Skeletal muscle tissue (tissue), 4 donors: ENCODE results near the gene XRCC5. TPM values are rescaled to one million over a fixed set of nuclear protein-coding genes. Genes with fewer than 3 reads are reported as not detected.

Experiments used
- H3K27ac ChIP-seq: one replicate; pipeline ENCODE4 v1.7.0; 2013; ENCODE audit warnings: mild to moderate bottlenecking, low read depth, low read length, inconsistent platforms
- H3K27me3 ChIP-seq, 3 donors: one replicate each; pipeline ENCODE4 v1.7.0; 2013; ENCODE audit warnings: low read length in 3 of 3; ENCODE audit not compliant: control insufficient read depth in 3 of 3, insufficient read depth in 3 of 3
- H3K36me3 ChIP-seq, 3 donors: one replicate each; pipeline ENCODE4 v1.7.0; 2013; ENCODE audit warnings: low read length in 3 of 3; ENCODE audit not compliant: control insufficient read depth in 3 of 3, insufficient read depth in 3 of 3
- H3K4me1 ChIP-seq, 3 donors: one replicate each; pipeline ENCODE4 v1.7.0; 2013; ENCODE audit warnings: low read length in 3 of 3, mild to moderate bottlenecking in 3 of 3; ENCODE audit not compliant: control insufficient read depth in 3 of 3, insufficient read depth in 3 of 3
- H3K4me3 ChIP-seq, 3 donors: one replicate each; pipeline ENCODE4 v1.7.0; 2013; ENCODE audit warnings: low read length in 3 of 3
- H3K9ac ChIP-seq, 3 donors: one replicate each; pipeline ENCODE4 v1.7.0; 2013; ENCODE audit warnings: low read length in 3 of 3, mild to moderate bottlenecking in 3 of 3, moderate library complexity in 2 of 3, low read depth in 1 of 3
- H3K9me3 ChIP-seq, 3 donors: one replicate each; pipeline ENCODE4 v1.7.0; 2013; ENCODE audit warnings: low read length in 3 of 3; ENCODE audit not compliant: control insufficient read depth in 3 of 3
- total RNA-seq: library from RNA; depleted of rRNA; stranded (reverse); fragments of >200 nt; gene quantifications from one replicate; pipeline ENCODE4 v1.2.3, GENCODE V29; 2014
- donor health status: Osteomylitis.

The XRCC5 gene
- total RNA-seq, 1 donor from 2014 or later: 188 TPM

DNA sequence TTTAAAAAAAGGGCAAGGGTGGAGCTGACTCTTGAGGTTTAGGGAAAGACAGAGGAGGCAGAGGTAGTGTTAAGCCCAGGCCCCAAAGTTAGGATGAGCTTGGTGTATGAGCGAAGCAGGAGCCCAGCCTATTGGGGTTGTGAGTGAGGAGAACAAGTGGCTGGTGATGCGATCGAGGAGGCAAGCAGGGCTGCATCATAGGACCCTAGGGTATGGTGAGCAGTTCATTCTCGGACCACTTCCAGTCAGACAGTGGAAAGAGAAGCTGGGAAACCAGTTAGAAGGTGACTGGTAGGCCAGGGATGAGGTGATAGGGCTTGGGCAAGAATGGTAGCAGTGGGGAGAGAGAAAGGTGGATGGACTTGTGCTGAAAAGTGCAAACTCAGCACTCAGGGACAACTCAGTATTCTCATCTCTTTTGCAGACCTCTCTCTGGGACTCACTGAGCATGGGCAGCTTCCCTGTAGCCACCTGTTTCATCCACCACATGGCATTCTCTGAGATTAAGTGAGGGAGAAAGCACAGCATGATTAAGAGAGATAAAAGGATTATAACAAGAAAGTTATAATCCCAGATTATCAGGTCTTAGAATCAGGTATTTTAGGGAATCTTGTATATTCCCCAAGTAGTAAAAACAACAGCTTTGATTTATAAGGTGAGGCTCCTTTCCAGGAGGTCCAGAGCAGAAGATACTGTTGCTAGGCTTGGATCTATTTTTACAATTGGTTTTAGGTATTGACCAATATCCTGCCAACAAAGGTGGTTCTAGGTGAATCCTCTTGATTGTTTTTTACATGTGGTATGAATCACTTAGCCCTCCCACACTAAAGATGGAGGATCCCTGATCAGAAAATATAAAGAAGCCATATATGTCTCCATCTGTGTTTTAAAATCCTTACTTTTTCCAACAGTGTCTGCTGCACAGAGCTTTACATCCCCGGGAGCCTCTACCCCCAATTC lies 38.3 kb downstream of the XRCC5 start:
- H3K27ac ChIP-seq: no peak overlapping the region
- no peak overlapping the region for H3K9ac ChIP-seq
- H3K27me3 ChIP-seq: no peaks in the 10 kb centered on the region
- no peak overlapping the region for H3K4me3 ChIP-seq
- peaks cover 21 to 65% (median 51%) of the 10 kb centered on the region in 3 donors for H3K36me3 ChIP-seq
- peaks cover 0 to 3% (median 0%) of the 10 kb centered on the region in 3 donors for H3K4me1 ChIP-seq
- no peaks in the 10 kb centered on the region for H3K9me3 ChIP-seq

DNA sequence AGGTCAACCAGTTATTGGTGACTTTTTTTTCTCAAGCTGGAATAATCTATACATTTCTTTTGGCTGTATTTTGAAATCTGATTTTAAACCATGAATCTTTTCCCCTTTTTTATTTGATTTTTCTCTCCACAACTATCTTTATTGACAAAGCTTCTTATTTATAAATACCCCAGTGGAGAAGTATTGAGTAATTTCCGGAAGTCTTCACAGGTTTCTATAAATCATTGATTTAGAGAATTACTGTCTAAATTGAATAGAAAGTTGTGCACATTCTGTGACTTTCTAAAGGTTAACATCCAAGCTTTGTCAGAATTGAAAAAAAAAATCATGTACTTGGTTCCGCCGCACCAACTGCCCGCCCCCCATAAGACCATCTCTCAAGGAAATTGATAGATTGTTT lies 39.8 kb downstream of the XRCC5 start:
- H3K27me3 ChIP-seq: no peaks in the 10 kb centered on the region
- no peak overlapping the region for H3K9ac ChIP-seq
- peaks cover 20 to 66% (median 49%) of the 10 kb centered on the region in 3 donors for H3K36me3 ChIP-seq
- H3K9me3 ChIP-seq: no peaks in the 10 kb centered on the region
- H3K4me3 ChIP-seq: no peak overlapping the region
- no peak overlapping the region for H3K27ac ChIP-seq
- H3K4me1 ChIP-seq: peaks cover 0 to 3% (median 0%) of the 10 kb centered on the region in 3 donors

DNA sequence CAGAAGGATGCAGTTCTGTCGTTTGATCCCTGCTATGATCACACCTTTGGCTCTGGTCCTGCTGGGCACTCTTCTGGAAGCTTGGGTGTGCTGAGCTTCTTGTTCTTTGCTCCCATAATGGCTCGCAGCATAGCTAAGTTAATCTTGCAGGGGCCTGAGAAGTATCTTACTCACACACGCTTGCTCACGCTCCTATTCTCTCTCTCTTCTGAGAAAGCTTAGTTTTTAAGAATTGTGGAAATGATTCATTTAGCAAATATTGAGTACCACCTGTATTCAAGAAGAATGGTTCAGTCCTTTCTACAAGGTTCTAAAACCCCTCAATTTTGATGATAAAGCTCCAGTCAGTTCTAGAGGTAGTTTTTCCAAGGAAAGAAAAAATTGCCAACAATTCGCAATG lies 40.6 kb downstream of the XRCC5 start:
- Histone ChIP-seq H3K36me3 (peaks cover 19 to 61% (median 48%) of the 10 kb centered on the region in 3 donors), H3K9ac (no peak overlapping the region), H3K4me1 (peaks cover 0 to 3% (median 0%) of the 10 kb centered on the region in 3 donors), H3K27ac (no peak overlapping the region), H3K27me3 (no peaks in the 10 kb centered on the region), H3K4me3 (no peak overlapping the region), H3K9me3 (no peaks in the 10 kb centered on the region)

DNA sequence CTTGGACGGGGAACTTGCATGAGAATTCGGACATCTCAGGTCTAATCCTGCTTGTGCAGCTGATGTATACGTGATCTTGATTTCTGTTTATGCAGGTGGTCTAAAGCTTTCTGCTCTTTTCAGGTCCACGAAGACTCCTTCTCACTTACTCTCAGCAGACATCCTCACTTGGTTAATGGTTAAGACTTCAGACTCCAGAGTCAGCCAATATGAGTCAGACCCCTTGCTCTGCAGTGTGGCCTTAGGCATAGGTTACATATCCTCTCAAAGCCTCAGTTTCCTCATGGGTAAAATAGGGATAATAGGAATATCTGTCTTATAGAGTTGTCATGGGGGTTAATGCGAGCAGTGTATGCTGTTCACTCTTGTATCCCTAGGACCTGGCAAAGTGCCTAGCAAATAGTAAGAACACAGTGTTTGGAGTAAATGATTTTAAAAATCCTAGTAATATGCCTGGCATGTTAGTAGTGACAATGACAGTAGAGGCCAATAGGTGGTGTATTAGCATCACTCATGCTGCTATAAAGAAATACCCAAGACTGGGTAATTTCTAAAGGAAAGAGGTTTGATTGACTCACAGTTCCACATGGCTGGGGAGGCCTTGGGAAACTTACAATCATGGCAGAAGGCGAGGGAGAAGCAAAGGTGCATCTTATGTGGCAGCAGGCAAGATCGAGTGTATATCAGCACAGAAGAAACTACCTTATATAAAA lies 42.3 kb downstream of the XRCC5 start:
- peaks cover 0 to 3% (median 0%) of the 10 kb centered on the region in 3 donors for H3K4me1 ChIP-seq
- H3K9ac ChIP-seq: no peak overlapping the region
- H3K4me3 ChIP-seq: no peak overlapping the region
- no peaks in the 10 kb centered on the region for H3K27me3 ChIP-seq
- H3K36me3 ChIP-seq: peaks cover 23 to 65% (median 44%) of the 10 kb centered on the region in 3 donors
- no peaks in the 10 kb centered on the region for H3K9me3 ChIP-seq
- no peak overlapping the region for H3K27ac ChIP-seq

DNA sequence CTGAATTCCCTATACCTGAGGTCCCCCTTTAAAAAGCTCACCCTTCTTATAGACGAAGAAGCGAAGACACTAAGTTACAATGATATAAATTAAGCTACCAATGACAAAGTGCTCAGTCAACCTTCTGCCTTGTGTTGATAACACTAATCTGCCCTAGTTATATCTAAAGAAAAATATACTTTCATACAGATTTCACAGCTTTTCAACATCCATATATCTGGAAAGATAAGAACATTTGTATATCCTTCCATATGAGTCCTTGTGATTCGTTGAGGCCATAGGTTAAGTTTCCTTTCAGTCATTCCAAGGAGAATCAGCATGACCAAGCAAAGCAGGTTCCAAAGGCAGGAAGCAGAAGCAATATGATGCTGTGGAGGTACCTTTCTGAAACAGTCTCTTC lies 46.8 kb downstream of the XRCC5 start:
- Histone ChIP-seq H3K9ac (no peak overlapping the region), H3K36me3 (peaks cover 19 to 50% (median 28%) of the 10 kb centered on the region in 3 donors)

DNA sequence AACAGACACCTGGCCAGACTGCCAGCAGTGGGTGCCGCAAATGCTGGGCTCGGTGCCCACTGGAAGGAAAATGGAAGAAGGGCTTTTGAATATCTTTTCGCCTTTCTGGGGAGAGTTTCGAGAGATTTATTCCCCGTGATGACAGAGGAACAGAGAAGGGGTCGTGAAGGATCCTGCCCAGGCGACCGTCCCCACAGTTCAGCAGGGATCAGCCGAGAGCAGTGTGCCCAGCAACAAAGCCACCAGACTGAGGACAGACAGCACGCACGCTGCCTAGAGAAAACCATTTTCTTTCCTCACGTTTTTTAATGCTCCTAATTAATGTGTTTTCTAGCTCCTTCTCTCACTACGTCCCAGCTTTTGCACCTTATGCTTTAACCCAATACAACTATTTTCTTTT lies 47.7 kb downstream of the XRCC5 start:
- no peaks in the 10 kb centered on the region for H3K9me3 ChIP-seq
- no peak overlapping the region for H3K4me3 ChIP-seq
- no peak overlapping the region for H3K9ac ChIP-seq
- peaks cover 22 to 52% (median 36%) of the 10 kb centered on the region in 3 donors for H3K36me3 ChIP-seq
- no peaks in the 10 kb centered on the region for H3K4me1 ChIP-seq
- H3K27me3 ChIP-seq: no peaks in the 10 kb centered on the region
- H3K27ac ChIP-seq: no peak overlapping the region

More for the DNA sequence above, 46.8 kb downstream of the XRCC5 start:
- Histone ChIP-seq H3K4me3 (no peak overlapping the region), H3K4me1 (no peaks in the 10 kb centered on the region), H3K27me3 (no peaks in the 10 kb centered on the region), H3K9me3 (no peaks in the 10 kb centered on the region), H3K27ac (no peak overlapping the region)

DNA sequence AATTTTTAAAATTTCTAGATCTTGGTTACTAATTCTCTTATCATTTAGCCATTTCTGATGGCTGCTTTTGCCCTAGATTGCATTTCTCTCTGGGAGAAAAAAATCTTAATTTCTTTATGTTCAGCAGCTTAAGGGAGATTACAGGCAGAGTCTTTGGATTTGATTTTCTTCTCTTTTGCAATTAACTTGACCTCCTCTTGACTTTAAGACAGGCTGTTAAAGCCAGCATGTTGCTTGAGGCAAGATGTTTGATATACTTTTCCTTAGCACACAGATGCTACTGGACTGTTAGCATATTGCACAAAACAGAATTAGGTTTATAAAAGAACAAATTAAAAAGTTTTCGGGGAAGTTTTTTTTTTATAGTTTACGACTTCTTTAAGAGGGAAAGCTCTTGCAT lies 50.0 kb downstream of the XRCC5 start:
- H3K9me3 ChIP-seq: no peaks in the 10 kb centered on the region
- peaks cover 17 to 56% (median 43%) of the 10 kb centered on the region in 3 donors for H3K36me3 ChIP-seq
- no peaks in the 10 kb centered on the region for H3K4me1 ChIP-seq
- H3K9ac ChIP-seq: no peak overlapping the region
- no peak overlapping the region for H3K27ac ChIP-seq
- H3K27me3 ChIP-seq: no peaks in the 10 kb centered on the region
- H3K4me3 ChIP-seq: no peak overlapping the region

DNA sequence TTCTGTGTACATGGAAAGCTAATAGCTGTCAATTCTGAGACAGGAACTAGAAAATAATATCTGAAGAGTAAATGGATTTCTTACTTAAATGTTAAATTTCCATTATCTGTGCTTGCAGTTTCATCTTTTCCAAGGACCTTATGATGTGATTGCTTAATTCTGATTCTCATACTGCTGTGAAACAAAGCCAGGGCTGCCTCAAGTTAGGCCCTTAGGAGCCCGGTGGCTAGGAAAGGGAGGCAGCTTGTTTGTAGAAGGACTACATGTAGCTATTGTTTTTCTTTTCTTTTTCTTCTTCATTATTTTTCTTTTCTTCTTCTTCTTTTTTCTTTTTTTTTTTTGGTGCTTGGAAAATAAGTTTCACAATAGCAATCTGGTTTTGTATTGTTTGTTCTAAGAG lies 50.5 kb downstream of the XRCC5 start:
- Histone ChIP-seq H3K4me3 (no peak overlapping the region), H3K4me1 (no peaks in the 10 kb centered on the region), H3K9ac (no peak overlapping the region), H3K27ac (no peak overlapping the region), H3K27me3 (no peaks in the 10 kb centered on the region), H3K9me3 (no peaks in the 10 kb centered on the region), H3K36me3 (peaks cover 15 to 60% (median 40%) of the 10 kb centered on the region in 3 donors)

DNA sequence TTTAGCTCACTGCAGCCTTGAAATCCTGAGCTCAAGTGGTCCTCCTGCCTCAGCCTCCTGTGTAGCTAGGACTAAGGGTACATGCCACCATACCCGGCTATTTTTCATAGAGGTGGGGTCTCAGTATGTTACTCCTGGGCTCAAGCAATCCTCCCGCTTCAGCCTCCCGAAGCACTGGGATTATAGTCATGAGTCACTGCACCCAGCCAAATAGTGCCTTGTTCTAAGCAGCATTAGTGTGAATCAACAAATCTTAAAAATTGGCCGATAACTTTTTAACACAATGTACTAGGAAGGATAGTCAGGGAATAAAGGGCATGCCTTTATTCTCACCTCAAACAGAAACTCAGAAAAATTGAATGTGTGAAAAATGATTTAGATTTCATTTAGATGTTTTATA lies 51.6 kb downstream of the XRCC5 start:
- H3K27me3 ChIP-seq: no peaks in the 10 kb centered on the region
- no peaks in the 10 kb centered on the region for H3K9me3 ChIP-seq
- no peak overlapping the region for H3K9ac ChIP-seq
- H3K27ac ChIP-seq: no peak overlapping the region
- H3K36me3 ChIP-seq: peaks cover 15 to 64% (median 40%) of the 10 kb centered on the region in 3 donors
- no peak overlapping the region for H3K4me3 ChIP-seq
- no peaks in the 10 kb centered on the region for H3K4me1 ChIP-seq

DNA sequence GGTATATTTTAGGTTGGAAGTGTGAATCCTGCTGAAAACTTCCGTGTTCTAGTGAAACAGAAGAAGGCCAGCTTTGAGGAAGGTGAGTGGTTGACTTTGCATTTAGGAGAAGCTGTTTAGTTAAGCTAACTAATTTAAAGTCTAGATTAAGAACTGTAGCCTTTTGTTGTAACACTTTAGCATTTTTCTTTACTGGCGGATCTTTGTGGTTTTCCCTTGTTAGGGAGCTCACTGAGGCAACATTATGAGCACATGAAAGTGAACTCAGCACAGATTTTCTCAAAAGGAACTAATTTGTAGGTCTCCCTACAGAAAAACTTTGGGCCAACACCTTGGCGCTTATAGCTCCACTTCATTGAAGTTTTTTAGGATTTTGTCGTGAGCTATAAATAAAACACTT lies 52.8 kb downstream of the XRCC5 start:
- Histone ChIP-seq H3K4me3 (no peak overlapping the region), H3K27me3 (no peaks in the 10 kb centered on the region), H3K9me3 (no peaks in the 10 kb centered on the region), H3K36me3 (peaks cover 13 to 53% (median 29%) of the 10 kb centered on the region in 3 donors), H3K9ac (no peak overlapping the region), H3K27ac (no peak overlapping the region), H3K4me1 (no peaks in the 10 kb centered on the region)
